ENCODE results near the gene KBTBD7.

DNA sequence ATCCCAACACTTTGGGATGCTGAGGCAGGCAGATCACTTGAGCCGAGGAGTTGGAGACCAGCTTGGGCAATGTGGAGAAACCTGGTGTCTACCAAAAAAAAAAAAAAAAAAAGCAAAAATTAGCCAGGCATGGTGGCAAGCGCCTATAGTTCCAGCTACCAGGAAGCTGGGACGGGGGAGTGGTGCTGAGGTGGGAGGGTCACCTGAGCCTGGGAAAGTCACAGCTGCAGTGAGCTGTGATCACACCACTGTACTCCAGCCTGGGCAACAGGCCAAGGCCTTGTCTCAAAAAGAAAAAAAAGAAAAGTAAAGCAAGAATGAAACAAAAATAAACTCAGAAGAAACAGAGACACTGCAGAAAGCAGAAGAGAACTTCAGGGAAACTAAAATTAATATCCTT is 37.4 kb upstream of the KBTBD7 start:
- TF ChIP-seq, protein P1, sequence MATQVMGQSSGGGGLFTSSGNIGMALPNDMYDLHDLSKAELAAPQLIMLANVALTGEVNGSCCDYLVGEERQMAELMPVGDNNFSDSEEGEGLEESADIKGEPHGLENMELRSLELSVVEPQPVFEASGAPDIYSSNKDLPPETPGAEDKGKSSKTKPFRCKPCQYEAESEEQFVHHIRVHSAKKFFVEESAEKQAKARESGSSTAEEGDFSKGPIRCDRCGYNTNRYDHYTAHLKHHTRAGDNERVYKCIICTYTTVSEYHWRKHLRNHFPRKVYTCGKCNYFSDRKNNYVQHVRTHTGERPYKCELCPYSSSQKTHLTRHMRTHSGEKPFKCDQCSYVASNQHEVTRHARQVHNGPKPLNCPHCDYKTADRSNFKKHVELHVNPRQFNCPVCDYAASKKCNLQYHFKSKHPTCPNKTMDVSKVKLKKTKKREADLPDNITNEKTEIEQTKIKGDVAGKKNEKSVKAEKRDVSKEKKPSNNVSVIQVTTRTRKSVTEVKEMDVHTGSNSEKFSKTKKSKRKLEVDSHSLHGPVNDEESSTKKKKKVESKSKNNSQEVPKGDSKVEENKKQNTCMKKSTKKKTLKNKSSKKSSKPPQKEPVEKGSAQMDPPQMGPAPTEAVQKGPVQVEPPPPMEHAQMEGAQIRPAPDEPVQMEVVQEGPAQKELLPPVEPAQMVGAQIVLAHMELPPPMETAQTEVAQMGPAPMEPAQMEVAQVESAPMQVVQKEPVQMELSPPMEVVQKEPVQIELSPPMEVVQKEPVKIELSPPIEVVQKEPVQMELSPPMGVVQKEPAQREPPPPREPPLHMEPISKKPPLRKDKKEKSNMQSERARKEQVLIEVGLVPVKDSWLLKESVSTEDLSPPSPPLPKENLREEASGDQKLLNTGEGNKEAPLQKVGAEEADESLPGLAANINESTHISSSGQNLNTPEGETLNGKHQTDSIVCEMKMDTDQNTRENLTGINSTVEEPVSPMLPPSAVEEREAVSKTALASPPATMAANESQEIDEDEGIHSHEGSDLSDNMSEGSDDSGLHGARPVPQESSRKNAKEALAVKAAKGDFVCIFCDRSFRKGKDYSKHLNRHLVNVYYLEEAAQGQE (IDR thresholded peaks at IDR 0.05; ENCODE audit: unreplicated experiment): no peak
- TF ChIP-seq, protein P2, sequence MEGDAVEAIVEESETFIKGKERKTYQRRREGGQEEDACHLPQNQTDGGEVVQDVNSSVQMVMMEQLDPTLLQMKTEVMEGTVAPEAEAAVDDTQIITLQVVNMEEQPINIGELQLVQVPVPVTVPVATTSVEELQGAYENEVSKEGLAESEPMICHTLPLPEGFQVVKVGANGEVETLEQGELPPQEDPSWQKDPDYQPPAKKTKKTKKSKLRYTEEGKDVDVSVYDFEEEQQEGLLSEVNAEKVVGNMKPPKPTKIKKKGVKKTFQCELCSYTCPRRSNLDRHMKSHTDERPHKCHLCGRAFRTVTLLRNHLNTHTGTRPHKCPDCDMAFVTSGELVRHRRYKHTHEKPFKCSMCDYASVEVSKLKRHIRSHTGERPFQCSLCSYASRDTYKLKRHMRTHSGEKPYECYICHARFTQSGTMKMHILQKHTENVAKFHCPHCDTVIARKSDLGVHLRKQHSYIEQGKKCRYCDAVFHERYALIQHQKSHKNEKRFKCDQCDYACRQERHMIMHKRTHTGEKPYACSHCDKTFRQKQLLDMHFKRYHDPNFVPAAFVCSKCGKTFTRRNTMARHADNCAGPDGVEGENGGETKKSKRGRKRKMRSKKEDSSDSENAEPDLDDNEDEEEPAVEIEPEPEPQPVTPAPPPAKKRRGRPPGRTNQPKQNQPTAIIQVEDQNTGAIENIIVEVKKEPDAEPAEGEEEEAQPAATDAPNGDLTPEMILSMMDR (conservative IDR thresholded peaks at IDR 0.05; ENCODE audit: low read depth in 2 of 2): no peak
- TF ChIP-seq POLR2AphosphoS5 (IDR thresholded peaks at IDR 0.05; ENCODE audit: low read depth): no peak
- no peak for TF ChIP-seq EZH2 (IDR thresholded peaks at IDR 0.05; ENCODE audit: low read depth, unreplicated experiment)
